DMS 273 treated with DMSO at 0.1 percent for 48 hours (cell line): Measurements from ENCODE around the gene VAPB.
"Not testable (repeated sequence)": the region's sequence is repeated elsewhere in the genome, so short reads cannot be mapped to it uniquely, and the experiment has no call there.

Source experiments
- DNase-seq: peaks from one replicate; lab custom pipeline; 2025; lab: John Stamatoyannopoulos, UW

The VAPB gene

DNA sequence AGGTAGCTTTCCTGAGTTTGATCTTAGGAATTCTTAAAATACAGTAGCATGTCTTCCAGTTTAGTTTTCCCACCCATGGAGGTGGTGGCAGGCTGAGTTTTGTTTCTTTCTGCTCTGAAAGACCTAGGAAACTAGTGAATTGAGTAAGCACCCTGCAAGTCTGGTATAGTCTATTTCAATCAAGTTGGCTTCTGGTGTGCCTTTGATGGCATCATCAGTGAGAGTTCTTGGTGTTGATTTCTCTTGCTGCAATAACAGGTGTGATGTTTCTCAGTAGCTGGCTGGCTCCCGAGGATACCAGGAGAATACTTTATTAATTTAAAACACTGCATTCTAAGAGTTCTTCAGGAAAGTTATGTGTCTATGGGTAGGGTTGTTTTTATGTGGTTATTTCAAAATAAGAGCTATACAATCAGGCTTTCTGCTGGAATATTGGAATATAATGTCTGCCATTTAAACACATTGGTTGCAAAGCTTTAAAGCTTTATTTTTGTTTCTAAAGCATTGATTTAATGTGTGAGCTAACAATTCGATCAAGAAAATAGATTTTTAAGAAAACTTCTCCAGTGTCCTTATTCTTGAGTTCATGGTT is 19.0 kb downstream of the VAPB start:
- DNase-seq: no peak

DNA sequence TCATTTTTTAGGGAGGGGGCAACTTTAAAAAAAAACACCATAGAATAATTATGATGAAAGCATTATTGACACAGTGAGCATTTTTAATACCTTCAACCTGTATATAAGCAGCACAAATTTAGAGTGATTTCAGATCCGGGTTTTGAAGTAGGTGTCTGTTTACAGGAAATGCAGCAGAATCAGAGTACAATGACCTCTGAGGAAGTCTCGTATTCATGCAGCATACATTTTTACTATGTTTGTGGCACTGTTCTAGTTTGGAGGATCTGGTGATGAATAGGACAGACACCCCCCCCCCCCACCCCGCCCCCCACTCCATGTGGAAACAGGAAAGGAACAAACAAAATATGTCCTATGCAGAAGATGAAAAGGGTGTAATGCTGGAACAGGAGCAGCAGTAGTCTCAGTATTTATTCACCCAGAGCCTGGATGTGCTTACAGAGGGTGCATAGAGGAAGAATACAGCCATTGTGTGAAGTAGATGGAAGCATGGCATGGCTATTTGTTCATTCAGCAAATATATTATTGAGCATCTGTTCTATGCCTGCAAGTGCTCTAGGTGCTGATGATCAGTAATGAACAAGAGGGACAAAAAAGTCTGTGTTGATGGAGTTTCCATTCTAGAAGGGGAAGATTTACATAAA is 19.7 kb downstream of the VAPB start:
- no peak for DNase-seq

DNA sequence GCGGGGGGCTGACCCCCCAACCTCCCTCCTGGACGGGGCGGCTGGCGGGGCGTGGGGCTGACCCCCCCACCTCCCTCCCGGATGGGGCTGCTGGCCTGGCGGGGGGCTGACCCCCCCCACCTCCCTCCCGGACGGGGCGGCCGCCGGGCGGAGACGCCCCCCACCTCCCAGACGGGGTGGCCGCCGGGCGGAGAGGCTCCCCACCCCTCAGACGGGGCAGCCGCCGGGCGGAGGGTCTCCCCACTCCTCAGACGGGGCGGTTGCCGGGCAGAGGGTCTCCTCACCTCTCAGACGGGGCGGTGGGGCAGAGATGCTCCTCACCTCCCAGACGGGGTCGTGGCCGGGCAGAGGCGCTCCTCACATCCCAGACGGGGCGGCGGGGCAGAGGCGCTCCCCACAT is 25.2 kb downstream of the VAPB start:
- not testable (repeated sequence) for DNase-seq

DNA sequence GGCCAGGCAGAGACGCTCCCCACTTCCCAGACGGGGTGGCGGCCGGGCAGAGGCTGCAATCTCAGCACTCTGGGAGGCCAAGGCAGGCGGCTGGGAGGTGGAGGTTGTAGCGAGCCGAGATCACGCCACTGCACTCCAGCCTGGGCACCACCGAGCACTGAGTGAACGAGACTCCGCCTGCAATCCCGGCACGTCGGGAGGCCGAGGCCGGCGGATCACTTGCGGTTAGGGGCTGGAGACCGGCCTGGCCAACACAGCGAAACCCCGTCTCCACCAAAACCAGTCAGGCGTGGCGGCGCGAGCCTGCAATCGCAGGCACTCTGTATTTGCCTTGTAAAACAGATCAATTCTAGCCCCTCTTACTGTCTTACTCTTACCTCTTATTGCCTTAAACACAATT is 25.8 kb downstream of the VAPB start:
- not testable (repeated sequence) for DNase-seq

DNA sequence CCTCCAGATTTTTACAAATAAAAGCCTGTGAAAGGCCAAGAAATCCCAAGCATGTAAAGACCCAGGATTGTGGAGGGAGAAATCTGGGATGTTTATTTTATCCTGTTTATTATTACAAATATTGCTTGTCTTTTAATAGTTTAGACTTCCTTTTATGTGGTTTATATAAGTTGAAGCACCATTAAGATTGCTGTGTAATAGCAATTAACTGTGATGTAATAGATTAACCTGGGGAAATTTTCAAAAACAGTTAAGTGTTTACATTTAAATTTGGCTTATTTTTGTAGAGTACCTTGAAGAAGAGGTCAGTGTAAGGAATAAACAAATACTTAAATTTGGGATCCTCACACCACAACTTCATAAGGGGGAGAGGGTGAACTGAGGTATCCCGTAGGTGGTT is 27.0 kb downstream of the VAPB start:
- no peak for DNase-seq

DNA sequence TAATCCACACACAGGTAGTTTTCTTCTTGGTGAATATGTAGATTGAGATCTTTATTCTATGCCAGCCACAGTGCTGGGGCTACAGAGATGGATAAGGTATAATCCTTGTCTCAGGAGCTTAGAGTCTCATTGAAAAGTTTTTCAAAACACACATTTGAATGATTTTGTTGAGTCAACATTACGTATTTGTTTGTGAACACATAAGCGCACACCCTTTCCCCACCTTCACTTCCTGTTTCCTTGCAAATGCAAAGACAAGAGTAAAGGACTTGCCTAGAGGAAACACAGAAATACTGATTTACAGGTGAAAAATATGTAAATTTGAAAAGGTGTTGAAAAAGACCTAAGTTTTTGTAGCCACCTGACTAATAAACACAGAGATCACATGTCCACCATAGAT is 27.8 kb downstream of the VAPB start:
- no peak for DNase-seq

DNA sequence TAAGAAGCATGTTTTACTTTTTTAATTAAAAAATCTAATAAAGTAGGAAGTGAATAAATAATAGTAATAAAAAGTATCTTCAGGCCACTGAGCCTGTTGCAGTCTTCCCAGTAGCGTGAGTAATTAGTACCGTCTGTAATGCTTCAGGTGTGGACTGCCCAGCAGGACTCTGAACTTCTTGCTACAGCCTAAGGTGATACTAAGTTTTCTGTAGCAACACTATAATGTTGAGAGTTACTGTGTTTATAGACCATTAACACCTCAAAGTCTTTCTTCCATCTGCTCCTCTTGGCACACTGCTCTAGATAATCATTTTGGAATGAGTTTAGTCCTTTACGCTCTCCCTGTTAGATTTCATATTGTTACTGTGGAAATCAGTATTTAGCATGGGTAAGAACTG is 28.4 kb downstream of the VAPB start:
- DNase-seq: no peak

DNA sequence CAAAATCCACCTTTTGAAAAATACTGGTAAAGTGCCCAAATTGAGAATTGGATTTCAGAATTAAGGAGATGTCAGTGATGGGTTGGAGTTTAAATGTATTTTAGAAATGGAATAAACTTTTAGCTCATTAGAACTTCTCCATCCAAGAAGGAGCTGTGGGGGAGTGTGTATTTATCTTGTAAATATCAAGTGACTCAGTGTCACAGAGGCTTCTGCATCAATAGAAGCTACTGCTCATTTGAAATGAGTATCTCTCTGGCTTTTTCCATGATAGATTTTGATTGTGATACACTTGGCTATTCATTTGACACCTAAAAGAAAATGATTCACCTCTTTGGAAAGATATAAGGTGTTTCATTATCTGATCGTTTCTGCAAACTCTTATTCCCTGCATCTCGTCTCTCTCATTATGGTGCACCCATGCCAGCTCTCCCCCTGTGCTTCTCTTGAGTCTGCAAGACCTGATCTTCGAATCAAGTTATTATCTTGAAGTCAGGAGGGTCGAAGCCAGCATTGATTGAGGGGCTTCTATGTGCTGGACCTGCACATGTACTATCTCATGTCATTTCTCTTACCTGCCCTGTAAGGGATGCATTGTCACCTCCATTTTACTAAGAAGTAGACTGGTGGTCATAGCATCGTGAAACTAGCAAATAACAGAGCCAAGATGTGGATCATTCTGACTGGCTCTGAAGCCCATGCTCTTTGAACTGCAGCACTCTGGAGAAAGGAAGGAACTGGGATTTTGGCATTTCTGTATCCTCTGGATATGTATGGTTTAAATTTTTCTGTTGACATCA is 30.1 kb downstream of the VAPB start:
- DNase-seq: no peak

DNA sequence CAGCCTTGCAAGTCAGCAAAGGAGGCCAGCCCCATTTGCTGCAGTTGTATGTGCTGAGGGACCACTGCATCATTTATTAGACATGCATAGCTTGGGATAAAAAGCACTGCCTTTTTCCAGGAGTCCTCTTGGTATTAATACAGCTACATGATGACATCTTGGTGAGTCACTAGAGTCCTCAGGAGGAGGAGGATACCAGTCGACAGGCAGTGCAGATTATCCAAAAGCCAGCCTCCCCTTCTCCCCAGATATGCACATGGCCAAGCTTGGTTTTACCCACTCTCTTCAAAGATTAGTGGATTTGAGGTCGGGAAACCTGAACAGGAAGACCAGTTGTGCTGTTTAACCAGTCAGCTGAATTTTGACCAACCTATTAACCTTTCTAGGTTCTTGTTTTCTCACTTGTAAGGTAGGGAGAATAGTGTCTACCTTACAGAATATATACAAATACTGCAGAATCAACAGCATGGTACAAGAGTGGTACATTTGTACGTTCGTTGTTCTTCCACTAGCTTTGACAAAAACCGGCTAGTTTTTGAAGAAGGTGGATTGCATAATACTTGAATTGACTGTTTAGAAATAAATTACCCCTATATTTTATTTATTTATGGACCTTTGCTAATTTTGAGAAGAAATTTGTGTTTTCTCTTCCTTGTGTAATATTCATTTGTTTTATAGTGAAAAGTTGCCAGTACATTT is 31.9 kb downstream of the VAPB start:
- DNase-seq: no peak

DNA sequence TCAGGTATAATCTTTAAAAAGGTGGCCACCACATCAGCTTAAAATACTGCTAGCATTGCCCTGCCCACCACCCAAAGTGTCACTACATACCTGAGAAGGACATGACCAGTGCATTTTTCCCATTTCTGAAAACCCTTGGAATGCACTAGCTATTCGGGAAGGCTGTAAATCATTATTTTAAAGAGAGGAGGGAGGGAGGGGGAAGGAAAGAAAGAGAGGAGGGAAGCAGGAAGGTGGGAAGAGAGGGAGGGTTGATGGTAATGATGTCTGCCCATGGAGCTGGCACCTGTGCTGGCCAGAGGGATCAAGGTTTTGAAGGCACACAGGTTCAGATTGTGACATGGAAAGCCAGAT is 32.4 kb downstream of the VAPB start:
- DNase-seq: no peak

DNA sequence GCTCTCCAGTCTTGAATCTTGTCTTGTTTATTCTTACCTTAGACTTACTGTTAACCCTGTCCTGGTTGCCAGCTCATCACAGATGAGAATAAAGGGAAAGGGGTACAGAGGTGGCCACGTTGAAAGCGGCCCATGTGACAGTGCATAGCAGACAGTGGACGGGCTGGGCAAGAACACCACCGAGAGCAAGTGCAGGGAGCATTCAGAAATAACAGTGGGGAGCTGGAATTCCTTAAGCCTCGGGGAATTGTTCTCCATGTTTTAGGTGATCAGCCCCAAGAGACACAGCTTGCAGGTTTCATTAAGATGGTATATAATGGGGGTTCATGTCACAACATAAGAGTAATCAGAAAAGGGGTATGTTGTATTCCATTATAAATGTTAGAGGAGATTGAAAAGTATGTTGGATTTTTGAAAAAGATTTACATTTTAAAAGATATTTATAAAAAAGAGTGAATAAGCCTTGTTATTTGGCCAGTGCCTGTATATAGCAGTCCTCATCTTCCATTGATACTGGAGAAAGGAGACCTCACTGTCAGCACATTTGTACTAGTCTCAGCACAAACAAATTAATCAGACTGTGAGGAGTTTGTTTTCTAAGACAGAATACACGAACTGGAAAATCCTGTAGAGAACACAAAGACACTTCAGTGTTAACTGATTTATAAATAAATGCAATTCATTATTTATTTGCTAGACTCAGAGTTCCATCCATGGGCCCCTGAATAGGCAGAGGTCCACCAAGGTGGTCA is 35.4 kb downstream of the VAPB start:
- no peak for DNase-seq

DNA sequence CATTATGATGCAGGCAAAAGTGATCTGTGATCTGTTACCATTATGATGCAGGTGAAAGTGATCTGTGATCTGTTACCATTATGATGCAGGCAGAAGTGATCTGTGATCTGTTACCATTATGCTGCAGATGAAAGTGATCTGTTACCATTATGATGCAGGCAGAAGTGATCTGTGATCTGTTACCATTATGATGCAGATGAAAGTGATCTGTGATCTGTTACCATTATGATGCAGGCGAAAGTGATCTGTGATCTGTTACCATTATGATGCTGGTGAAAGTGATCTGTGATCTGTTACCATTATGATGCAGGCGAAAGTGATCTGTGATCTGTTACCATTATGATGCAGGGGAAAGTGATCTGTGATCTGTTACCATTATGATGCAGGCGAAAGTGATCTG is 38.5 kb downstream of the VAPB start:
- DNase-seq: not testable (repeated sequence)

DNA sequence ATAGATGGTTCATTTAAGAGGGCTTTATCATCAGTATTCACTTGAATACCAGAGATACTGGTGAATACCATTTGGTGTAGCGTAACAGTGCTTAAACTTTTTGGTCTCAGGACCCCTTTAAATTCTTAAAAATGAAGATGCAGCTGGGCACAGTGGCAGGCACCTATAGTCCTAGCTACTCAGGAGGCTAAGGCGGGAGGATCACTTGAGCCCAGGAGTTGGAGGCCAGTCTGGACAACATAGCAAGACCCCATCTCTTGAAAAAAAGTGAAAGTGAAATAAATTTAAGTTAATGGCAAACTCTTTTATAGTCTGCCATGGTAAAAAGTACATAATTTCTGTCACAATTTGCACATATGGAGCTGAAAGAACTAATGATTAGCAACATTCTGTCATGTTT is 39.3 kb downstream of the VAPB start:
- DNase-seq: no peak

DNA sequence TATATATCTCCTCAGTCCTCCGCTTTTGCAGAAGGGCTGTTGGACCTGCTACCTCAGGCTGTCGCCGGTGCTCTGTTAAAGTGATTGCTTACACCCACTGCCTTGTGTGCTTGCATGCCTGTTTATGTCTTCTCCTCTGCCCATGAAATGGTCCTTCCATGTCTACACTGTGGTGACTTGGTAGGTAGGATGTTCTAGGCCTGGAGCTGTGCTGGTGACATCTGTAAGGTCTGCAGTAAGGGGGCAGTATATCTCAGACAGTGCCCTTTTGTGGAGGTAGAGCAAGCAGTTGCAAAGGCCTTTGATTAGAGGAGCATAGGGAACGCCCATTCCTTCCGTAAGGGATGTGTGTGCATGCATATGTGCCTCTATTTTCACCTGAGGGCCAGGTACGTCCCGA is 40.3 kb downstream of the VAPB start:
- DNase-seq: no peak

DNA sequence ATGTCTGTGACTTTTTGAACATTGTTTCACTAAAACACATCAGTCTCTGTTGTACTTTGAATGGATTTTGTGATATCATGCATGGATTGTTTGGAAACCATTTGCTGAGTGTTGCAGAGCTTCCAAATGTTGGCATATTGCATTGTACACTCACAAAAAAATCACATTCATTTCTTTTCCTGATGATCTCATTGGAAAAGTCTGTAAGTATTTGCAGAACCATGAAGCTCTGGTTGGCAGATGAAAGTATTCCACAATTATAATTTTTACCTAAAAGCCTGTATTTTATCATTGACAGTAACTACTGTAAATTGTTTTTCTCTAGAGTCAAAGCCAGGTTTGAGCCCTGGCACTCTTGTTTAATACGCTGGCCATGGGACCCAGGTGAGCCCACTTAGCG is 42.1 kb downstream of the VAPB start:
- DNase-seq: no peak

DNA sequence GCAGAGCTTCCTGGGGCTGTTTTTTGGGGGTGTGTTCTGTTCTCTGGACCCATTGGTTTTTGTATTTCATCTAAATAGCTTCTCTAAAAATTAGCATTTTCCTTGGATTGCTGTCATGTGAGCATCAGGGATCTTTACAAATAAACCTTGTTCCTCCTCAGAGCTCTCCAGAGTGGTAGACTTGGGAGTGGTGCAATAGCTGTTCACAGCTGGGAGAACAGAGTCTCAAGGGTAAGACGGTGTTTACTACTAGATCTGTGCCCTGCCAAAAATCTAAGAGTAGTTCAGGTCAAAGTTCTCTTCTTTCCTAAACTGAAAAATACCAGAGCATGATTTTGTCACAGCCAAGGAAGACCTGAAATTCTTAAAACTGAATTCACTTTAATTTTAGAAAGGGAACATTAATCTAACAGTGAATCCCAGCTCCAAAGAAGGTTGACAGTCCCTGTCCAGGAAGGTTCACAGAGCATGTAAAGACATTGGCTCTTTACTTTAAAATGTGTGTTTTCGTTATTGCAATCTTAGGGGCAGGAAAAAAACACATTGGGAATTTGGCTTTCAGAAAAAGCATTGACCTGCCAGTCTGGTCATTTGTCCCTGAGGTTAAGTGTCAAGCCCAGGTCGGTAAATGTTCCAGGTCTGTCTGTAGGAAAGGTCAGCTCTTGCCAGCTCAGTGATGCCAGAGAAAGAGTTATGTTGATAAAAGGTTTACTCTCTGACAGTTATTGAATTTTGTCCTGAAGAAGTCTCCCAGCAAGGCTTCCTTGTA is 43.3 kb downstream of the VAPB start:
- no peak for DNase-seq

DNA sequence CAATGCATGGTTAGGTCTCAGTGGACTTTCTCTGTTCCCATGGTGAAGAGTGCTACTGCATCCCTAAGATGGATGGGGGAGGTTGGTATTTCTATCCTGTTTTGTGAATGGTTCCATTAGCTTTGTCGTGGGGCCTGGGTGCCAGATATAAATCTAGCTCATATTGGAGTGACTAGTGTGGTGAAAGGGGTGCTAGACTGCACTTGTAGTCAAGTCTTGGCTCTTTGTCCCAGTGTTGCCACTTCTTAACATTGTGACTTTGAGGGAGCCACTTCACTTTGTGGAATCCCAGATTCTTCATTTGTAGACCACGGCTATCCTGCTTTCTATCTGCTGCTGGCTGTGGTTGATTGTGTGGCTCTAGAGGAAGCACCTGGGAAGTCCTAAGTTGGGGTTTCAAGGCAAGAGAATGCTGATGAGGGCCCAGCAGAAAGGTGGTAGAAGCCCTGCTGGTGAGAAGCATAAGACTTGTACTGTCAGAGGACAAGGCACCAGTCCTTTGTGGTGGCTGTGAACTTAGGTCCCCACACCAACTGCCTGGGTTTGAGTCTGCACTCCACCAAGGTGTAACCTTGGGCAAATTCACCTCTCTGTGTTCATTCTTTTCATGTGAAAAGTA is 44.1 kb downstream of the VAPB start:
- DNase-seq: no peak

DNA sequence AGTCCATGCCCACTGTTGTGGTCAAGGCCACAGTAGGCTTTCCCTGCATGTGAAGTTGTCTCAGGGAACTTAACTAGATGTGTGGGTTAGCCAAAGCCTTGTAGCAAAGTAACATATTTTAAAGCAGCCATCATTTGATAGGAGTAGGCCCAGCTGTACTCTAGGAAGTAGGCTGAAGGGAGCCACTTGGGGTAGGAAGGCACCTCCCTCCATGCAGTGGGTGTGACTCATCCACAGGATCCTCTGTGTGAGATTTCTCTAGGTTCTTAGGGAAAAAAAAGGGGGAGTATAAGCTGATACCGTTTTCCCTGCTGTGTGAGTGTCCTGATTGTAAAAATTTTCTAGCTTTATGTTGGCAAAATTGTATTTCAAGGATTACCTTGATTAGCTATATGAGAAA is 44.7 kb downstream of the VAPB start:
- DNase-seq: no peak

DNA sequence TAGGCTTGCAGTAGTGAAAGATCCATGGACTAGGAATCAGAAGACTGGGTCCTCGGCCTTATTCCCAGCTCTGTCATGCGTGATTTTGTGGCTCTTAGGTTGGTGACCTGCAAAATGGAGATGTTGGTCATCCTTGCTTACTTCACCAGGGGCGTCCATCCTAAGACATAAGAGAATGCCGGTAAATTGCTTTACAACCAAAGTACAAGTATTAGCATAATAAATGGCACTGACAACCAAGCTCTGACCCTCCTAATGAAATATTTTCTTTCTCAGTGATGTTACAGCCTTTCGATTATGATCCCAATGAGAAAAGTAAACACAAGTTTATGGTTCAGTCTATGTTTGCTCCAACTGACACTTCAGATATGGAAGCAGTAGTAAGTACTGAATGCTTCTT is 45.3 kb downstream of the VAPB start:
- DNase-seq: no peak

DNA sequence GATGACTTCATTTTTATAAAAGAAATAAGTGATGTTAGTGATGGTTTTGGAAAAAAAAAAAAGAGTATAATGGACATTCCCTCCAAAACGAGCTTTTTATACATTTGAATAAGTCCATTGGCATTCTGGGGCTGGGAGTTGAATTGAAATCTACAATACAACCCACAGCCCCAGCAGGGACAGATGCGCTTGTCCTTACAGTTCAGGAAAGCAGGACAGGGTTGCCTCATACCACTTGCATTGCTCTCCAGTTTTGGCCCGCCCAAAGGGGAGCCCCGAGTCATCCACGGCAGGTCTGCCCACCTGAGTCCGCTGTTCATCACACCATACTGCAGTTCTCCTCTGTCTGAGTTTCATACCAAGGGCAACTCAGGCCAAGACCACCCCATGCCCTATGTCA is 46.2 kb downstream of the VAPB start:
- no peak for DNase-seq
